Activated effector memory CD4-positive, alpha-beta T cell treated with Interleukin-2 at 50 U/mL for 16 hours (primary cell): ENCODE data around the gene RUNX3.

ENCODE experiments used
- DNase-seq: peaks from one replicate; pipeline ENCODE4 v3.0.0-alpha.2; 2020

The RUNX3 gene

GRCh38 chr1:24945354-24946326 lies 15.6 kb upstream of the RUNX3 start:
- no peak for DNase-seq

GRCh38 chr1:24944318-24944717 lies 14.2 kb upstream of the RUNX3 start:
- DNase-seq, result no peak

- DNase-seq, result no peak
Observed at GRCh38 chr1:24942789-24943188, 12.7 kb upstream of the RUNX3 start.

- DNase-seq, result no peak
Observed at GRCh38 chr1:24941564-24941963, 11.5 kb upstream of the RUNX3 start.

GRCh38 chr1:24940231-24940630 lies 10.2 kb upstream of the RUNX3 start:
- no peak for DNase-seq

- no peak for DNase-seq
Observed at GRCh38 chr1:24939675-24940193, 9.7 kb upstream of the RUNX3 start.

- DNase-seq, result no peak
Observed at GRCh38 chr1:24939040-24939674, 9.1 kb upstream of the RUNX3 start.

GRCh38 chr1:24938276-24938675 lies 8.2 kb upstream of the RUNX3 start:
- no peak for DNase-seq

GRCh38 chr1:24936684-24937083 lies 6.6 kb upstream of the RUNX3 start:
- DNase-seq, result no peak

GRCh38 chr1:24935615-24936484 lies 5.8 kb upstream of the RUNX3 start:
- DNase-seq, result no peak

GRCh38 chr1:24935196-24935526 lies 5.1 kb upstream of the RUNX3 start:
- no peak for DNase-seq

GRCh38 chr1:24934310-24935195 lies 4.5 kb upstream of the RUNX3 start:
- DNase-seq, result no peak

- no peak for DNase-seq
Observed at GRCh38 chr1:24933468-24933867, 3.4 kb upstream of the RUNX3 start.

GRCh38 chr1:24932725-24933294 lies 2.7 kb upstream of the RUNX3 start:
- no peak for DNase-seq

- DNase-seq, result peak; percentile 55
Observed at GRCh38 chr1:24932284-24932683, 2.2 kb upstream of the RUNX3 start.

- no peak for DNase-seq
Observed at GRCh38 chr1:24931468-24932231, 1.6 kb upstream of the RUNX3 start.

- DNase-seq, result no peak
Observed at GRCh38 chr1:24931146-24931467, 1.0 kb upstream of the RUNX3 start.

- DNase-seq, result peak; percentile 34
Observed at GRCh38 chr1:24929398-24930259, 447 bp downstream of the RUNX3 start.

- peak; percentile 49 for DNase-seq
Observed at GRCh38 chr1:24928689-24929397, 1.2 kb downstream of the RUNX3 start.
